Tibial nerve (tissue), 4 donors: ENCODE results near the gene SPDYE3. TPM values are rescaled to one million over a fixed set of nuclear protein-coding genes. Genes with fewer than 3 reads are reported as not detected.
"Not testable (repeated sequence)": the region's sequence is repeated elsewhere in the genome, so short reads cannot be mapped to it uniquely, and the experiment has no call there.

ENCODE experiments used
- DNase-seq, 2 donors: peaks; one replicate each; pipeline ENCODE4 v3.0.0-alpha.2; 2019; ENCODE audit warnings: low spot score in 2 of 2
- H3K27ac ChIP-seq, 4 donors: fragments of 200-600 bp; sonication (generic) in 3 of 4; one replicate each; pipeline ENCODE4 v1.5.1; 2017 to 2019; ENCODE audit warnings: mild to moderate bottlenecking in 1 of 4
- H3K27me3 ChIP-seq, 2 donors: fragments of 200-600 bp; sonication (generic) in 1 of 2; one replicate each; pipeline versions ENCODE4 v1.5.1 to v1.6.0; 2017 to 2019
- H3K36me3 ChIP-seq, 3 donors: fragments of 200-600 bp; sonication (generic); one replicate each; pipeline ENCODE4 v1.5.1; 2018 to 2019
- H3K4me1 ChIP-seq, 4 donors: fragments of 200-600 bp; sonication (generic) in 3 of 4; one replicate each; pipeline ENCODE4 v1.5.1; 2017 to 2019
- H3K4me3 ChIP-seq, 4 donors: fragments of 200-600 bp; sonication (generic) in 3 of 4; one replicate each; pipeline ENCODE4 v1.5.1; 2017 to 2019; ENCODE audit warnings: mild to moderate bottlenecking in 1 of 4, moderate library complexity in 1 of 4
- H3K9me3 ChIP-seq, 4 donors: fragments of 200-600 bp; sonication (generic) in 3 of 4; one replicate each; pipeline ENCODE4 v1.5.1; 2017 to 2019
- CTCF ChIP-seq, 5 experiments: fragments of 200-600 bp in 3 of 5; fragments of 450-650 bp in 2 of 5; sonication (generic) in 3 of 5; IDR thresholded peaks; one replicate each; pipeline ENCODE4 v1.5.1; 2016 to 2019; ENCODE audit warnings: antibody characterized with exemption in 5 of 5, mild to moderate bottlenecking in 3 of 5, moderate library complexity in 2 of 5
- EP300 ChIP-seq, 2 donors: sonication (generic); formaldehyde crosslinking; IDR thresholded peaks; one replicate each; pipeline ENCODE4 v1.6.1; 2017; ENCODE audit warnings: antibody characterized with exemption in 2 of 2, mild to moderate bottlenecking in 1 of 2
- POLR2A ChIP-seq, 2 donors: fragments of 450-650 bp; IDR thresholded peaks; one replicate each; pipeline ENCODE4 v1.6.1; 2017; ENCODE audit warnings: antibody characterized with exemption in 2 of 2, mild to moderate bottlenecking in 2 of 2, moderate library complexity in 2 of 2
- WGBS, 2 donors: methylation state at CpG; one replicate each; pipeline ENCODE4 v1.1.5; 2018; 5-methylcytosine and 5-hydroxymethylcytosine counted together
- total RNA-seq, 4 donors: library from RNA; depleted of rRNA; stranded (reverse); fragments of >200 nt; gene quantifications; one replicate each; pipeline ENCODE4 v1.1.0, GENCODE V29; 2016

Gene SPDYE3
- total RNA-seq, 4 donors from 2014 or later: not detected

GRCh38 chr7:100351657-100352058 lies 44.2 kb downstream of the SPDYE3 start:
- Histone ChIP-seq H3K9me3 (no peaks in the 10 kb centered on the region), H3K4me3 (no peak overlapping the region), H3K4me1 (peaks cover 0 to 29% (median 5%) of the 10 kb centered on the region in 4 donors), H3K36me3 (peaks cover 0 to 94% (median 31%) of the 10 kb centered on the region in 3 donors), H3K27me3 (no peaks in the 10 kb centered on the region), H3K27ac (peak overlapping the region in 2 of 4 donors; percentile 26 to 59)
- DNase-seq: no peak
- 81 to 88% methylated on average over 6 of the region's 6 CpGs for WGBS, 2 donors
- no peak for TF ChIP-seq CTCF (IDR thresholded peaks at IDR 0.05)

GRCh38 chr7:100352230-100352781 lies 44.8 kb downstream of the SPDYE3 start:
- H3K36me3 ChIP-seq: peaks cover 0 to 94% (median 36%) of the 10 kb centered on the region in 3 donors

GRCh38 chr7:100352984-100353684 lies 45.6 kb downstream of the SPDYE3 start:
- no peaks in the 10 kb centered on the region for H3K9me3 ChIP-seq
- H3K27ac ChIP-seq: peak overlapping the region in 2 of 4 donors; percentile 28 to 52
- 89 to 95% methylated on average over 13 to 14 of the region's 16 CpGs for WGBS, 2 donors
- H3K4me3 ChIP-seq: no peak overlapping the region
- DNase-seq: no peak
- no peaks in the 10 kb centered on the region for H3K27me3 ChIP-seq
- peaks cover 0 to 94% (median 34%) of the 10 kb centered on the region in 3 donors for H3K36me3 ChIP-seq
- H3K4me1 ChIP-seq: peaks cover 0 to 16% (median 3%) of the 10 kb centered on the region in 4 donors
- TF ChIP-seq POLR2A (IDR thresholded peaks at IDR 0.05) (no peak), CTCF (IDR thresholded peaks at IDR 0.05) (no peak), EP300 (IDR thresholded peaks at IDR 0.05) (no peak)

More at GRCh38 chr7:100352230-100352781, 44.8 kb downstream of the SPDYE3 start:
- not testable (repeated sequence) for H3K9me3 ChIP-seq, DNase-seq, H3K27me3 ChIP-seq
- peaks cover 0 to 24% (median 5%) of the 10 kb centered on the region in 4 donors for H3K4me1 ChIP-seq
- peak overlapping the region in 1 of 4 donors; percentile 30 for H3K27ac ChIP-seq
- peak overlapping the region in 1 of 4 donors; percentile 12 for H3K4me3 ChIP-seq
- 88 to 94% methylated on average over 9 to 10 of the region's 18 CpGs for WGBS, 2 donors

- DNase-seq: no peak
- peaks cover 0 to 11% (median 0%) of the 10 kb centered on the region in 4 donors for H3K4me1 ChIP-seq
- H3K27me3 ChIP-seq: no peaks in the 10 kb centered on the region
- H3K4me3 ChIP-seq: no peak overlapping the region
- H3K27ac ChIP-seq: peak overlapping the region in 1 of 4 donors; percentile 52
- peaks cover 0 to 95% (median 37%) of the 10 kb centered on the region in 3 donors for H3K36me3 ChIP-seq
- no peaks in the 10 kb centered on the region for H3K9me3 ChIP-seq
- TF ChIP-seq POLR2A (IDR thresholded peaks at IDR 0.05) (no peak), CTCF (IDR thresholded peaks at IDR 0.05) (no peak), EP300 (IDR thresholded peaks at IDR 0.05) (no peak)
- WGBS, 2 donors: 88 to 90% methylated on average over 5 of the region's 6 CpGs
Measured at GRCh38 chr7:100353685-100354330, 46.3 kb downstream of the SPDYE3 start.

GRCh38 chr7:100356416-100357068 lies 49.0 kb downstream of the SPDYE3 start:
- H3K4me1 ChIP-seq: no peaks in the 10 kb centered on the region
- H3K27me3 ChIP-seq: no peaks in the 10 kb centered on the region
- 90 to 96% methylated on average over 8 of the region's 8 CpGs for WGBS, 2 donors
- no peaks in the 10 kb centered on the region for H3K9me3 ChIP-seq
- no peak overlapping the region for H3K27ac ChIP-seq
- no peak for DNase-seq
- TF ChIP-seq POLR2A (IDR thresholded peaks at IDR 0.05) (no peak), EP300 (IDR thresholded peaks at IDR 0.05) (no peak), CTCF (IDR thresholded peaks at IDR 0.05) (no peak)
- H3K36me3 ChIP-seq: peaks cover 6 to 99% (median 51%) of the 10 kb centered on the region in 3 donors
- no peak overlapping the region for H3K4me3 ChIP-seq
